GM12878 (cell line): ENCODE results near the gene CHN1. TPM values are rescaled to one million over a fixed set of nuclear protein-coding genes. Genes with fewer than 3 reads are reported as not detected.
A peak's percentile ranks its signal among the peaks of the same experiment; 100 is the strongest.

Source experiments
- ATAC-seq: fragments of 200-7000 bp; cut with Tn5 transposase; 3 replicates; pipeline ENCODE4 v1.9.1; 2020; ENCODE audit warnings: mild to moderate bottlenecking, moderate library complexity
- BruUV-seq: library from RNA; stranded (reverse); fragments of 400-500 nt; replicated peaks from 2 replicates; lab custom pipeline; 2021; lab: Mats Ljungman, UMichigan
- CTCF ChIA-PET: fragments of 300-600 bp; sonication (Branson Sonifier 250); formaldehyde crosslinking; extraction: SDS; loops from one replicate; lab custom pipeline; 2021; ENCODE audit warnings: inconsistent platforms; lab: Yijun Ruan, JAX
- POLR2A ChIA-PET: fragments of 350-600 bp; formaldehyde crosslinking; extraction: SDS; loops from one replicate; lab custom pipeline; 2021; ENCODE audit warnings: inconsistent platforms; lab: Charles Lee
- RAD21 ChIA-PET: fragments of 300-600 bp; sonication (Branson Sonifier 250); formaldehyde crosslinking; loops from one replicate; lab custom pipeline; 2023; ENCODE audit warnings: antibody characterized with exemption; ENCODE audit not compliant: unreplicated experiment; lab: Charles Lee
- SMC1A ChIA-PET: fragments of 300-600 bp; sonication (Branson Sonifier 250); formaldehyde crosslinking; loops from one replicate; lab custom pipeline; 2023; ENCODE audit not compliant: unreplicated experiment, uncharacterized antibody; lab: Charles Lee
- DNase-seq: peaks from one replicate; pipeline ENCODE4 v3.0.0-alpha.2; 2011; ENCODE audit warnings: low read depth, low spot score
- FAIRE-seq: peaks from 3 replicates; lab custom pipeline; 2011; peaks lifted over from hg19 to GRCh38; lab: Jason Lieb, UNC
- H2AFZ ChIP-seq: 2 replicates; pipeline ENCODE4 v1.6.0; 2011; ENCODE audit warnings: low read depth, low read length, control low read depth; ENCODE audit not compliant: control insufficient read depth
- H3K27ac ChIP-seq: 2 replicates; pipeline ENCODE4 v1.5.1; 2011; ENCODE audit warnings: control low read depth; ENCODE audit not compliant: control insufficient read depth, insufficient read depth
- H3K27me3 ChIP-seq, 2 experiments: replicated peaks in 1 of 2; 2 replicates each; pipeline versions ENCODE4 v1.6.0 to v1.6.1; 2011; ENCODE audit warnings: low read length in 1 of 2; ENCODE audit not compliant: control insufficient read depth in 2 of 2, insufficient read depth in 2 of 2
- H3K36me3 ChIP-seq, 2 experiments: 2 replicates each; pipeline ENCODE4 v1.5.1; 2011; ENCODE audit warnings: low read length in 1 of 2; ENCODE audit not compliant: control insufficient read depth in 2 of 2, insufficient read depth in 2 of 2
- H3K4me1 ChIP-seq: 2 replicates; pipeline ENCODE4 v1.6.1; 2011; ENCODE audit warnings: mild to moderate bottlenecking, low read length, moderate library complexity, mixed read lengths; ENCODE audit not compliant: control insufficient read depth, insufficient read depth
- H3K4me2 ChIP-seq: 2 replicates; pipeline ENCODE4 v1.6.0; 2011; ENCODE audit warnings: control low read depth; ENCODE audit not compliant: control insufficient read depth, insufficient read depth
- H3K4me3 ChIP-seq: fragments of 200-600 bp; sonication (generic); 2 replicates; pipeline ENCODE4 v1.5.1; 2016
- H3K79me2 ChIP-seq: 2 replicates; pipeline ENCODE4 v1.6.0; 2011; ENCODE audit warnings: low read length; ENCODE audit not compliant: control insufficient read depth, insufficient read depth
- H3K9ac ChIP-seq: 2 replicates; pipeline ENCODE4 v1.8.0; 2011; ENCODE audit warnings: low read length, control low read depth, mixed read lengths; ENCODE audit not compliant: control insufficient read depth, insufficient read depth
- H3K9me3 ChIP-seq: replicated peaks from 3 replicates; pipeline ENCODE4 v1.5.1; 2011; ENCODE audit warnings: mild to moderate bottlenecking, low read length; ENCODE audit not compliant: control insufficient read depth, insufficient read depth
- H4K20me1 ChIP-seq: 2 replicates; pipeline ENCODE4 v1.6.0; 2011; ENCODE audit not compliant: control insufficient read depth, insufficient read depth
- CREB1 ChIP-seq: IDR thresholded peaks from 2 replicates; pipeline ENCODE4 v1.6.1; 2012; ENCODE audit warnings: low read depth, mild to moderate bottlenecking, inconsistent platforms
- NR2F1 ChIP-seq: fragments of 450-650 bp; conservative IDR thresholded peaks from 2 replicates; pipeline ENCODE4 v1.6.1; 2017; ENCODE audit warnings: mild to moderate bottlenecking
- RELB ChIP-seq: fragments of 450-650 bp; IDR thresholded peaks from 2 replicates; pipeline ENCODE4 v1.6.1; 2017; ENCODE audit warnings: low read depth, mild to moderate bottlenecking, moderate library complexity
- WGBS: methylation state at CpG from one replicate; pipeline ENCODE4 v1.1.6; 2016; ENCODE audit warnings: low lambda C conversion rate; ENCODE audit not compliant: insufficient replicate concordance, insufficient coverage; ENCODE audit errors: missing lambda C conversion rate; 5-methylcytosine and 5-hydroxymethylcytosine counted together
- in situ Hi-C: fragments of 300-500 bp; cut with MboI; formaldehyde crosslinking; loops from 9 replicates; pipeline ENCODE4 v1.14.3; 2018; ENCODE audit warnings: mixed read lengths
- intact Hi-C: fragments of 100-400 bp; cut with micrococcal nuclease; formaldehyde crosslinking; loops from one replicate; pipeline ENCODE4 v1.14.2; 2022; ENCODE audit not compliant: unreplicated experiment
- polyA plus RNA-seq, 11 experiments: library from polyadenylated mRNA; depleted of rRNA in 4 of 11; unstranded in 6 of 11; stranded (reverse) in 5 of 11; fragments of >200 nt; fragmentation: Nextera tagmentation in 4 of 11; fragmentation: Illumina TruSeq in 1 of 11; extraction: Ambion mirVana in 4 of 11; extraction: Trizol in 1 of 11; gene quantifications; 1 replicate in 1 of 11; 2 replicates in 10 of 11; pipeline versions ENCODE4 v1.2.1 to v1.2.3, GENCODE V29; 2011 to 2016; ENCODE audit warnings: inconsistent platforms in 2 of 11, missing spikeins in 2 of 11, low read depth in 1 of 11
- total RNA-seq, 4 experiments: library from RNA; depleted of rRNA in 3 of 4; stranded (reverse); fragments of >200 nt in 3 of 4; fragmentation: Illumina TruSeq in 1 of 4; extraction: Trizol in 1 of 4; gene quantifications; 2 replicates each; pipeline versions ENCODE4 v1.2.1 to v1.2.3, GENCODE V29; 2013 to 2021

The CHN1 gene
- total and polyA plus RNA-seq, 10 of the 15 experiments (the other 5 are each of a cell fraction or from before 2014, with no cell fraction given): 0.18 to 0.92 (median 0.53) TPM; not detected in 1

GRCh38 chr2:174750923-174751441 lies 254.2 kb downstream of the CHN1 start (continued):
- TF ChIP-seq RELB: peak; percentile 76

DNA sequence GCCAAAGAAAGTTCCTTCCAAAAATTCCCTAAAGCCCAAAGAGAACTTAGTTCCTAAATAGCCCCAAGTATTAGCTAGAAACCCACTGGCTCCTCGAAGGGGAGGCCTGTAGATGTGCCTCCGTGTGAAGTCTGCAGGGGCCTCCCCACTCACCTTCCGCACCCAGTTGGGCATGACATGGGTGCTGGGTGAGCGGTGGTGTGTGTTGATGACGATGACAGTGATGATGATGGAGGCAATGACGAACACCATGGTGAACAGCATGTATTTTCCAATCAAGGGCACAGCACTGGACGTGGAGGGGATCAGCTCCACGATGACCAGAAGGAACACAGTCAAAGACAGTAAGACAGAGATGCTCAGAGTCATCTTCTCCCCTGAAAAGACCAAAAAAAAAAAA lies 255.4 kb downstream of the CHN1 start:
- FAIRE-seq (no peak), ATAC-seq (no peak), DNase-seq (no peak)
- Histone ChIP-seq H3K9me3 (no peaks in the 10 kb centered on the region), H3K4me3 (no peak overlapping the region), H3K79me2 (no peaks in the 10 kb centered on the region), H3K4me2 (no peak overlapping the region), H3K4me1 (peaks cover 24% of the 10 kb centered on the region), H3K36me3 (no peaks in the 10 kb centered on the region), H3K27me3 (no peaks in the 10 kb centered on the region; a peak in 2 of 4 replicates), H2AFZ (no peak overlapping the region), H3K9ac (no peak overlapping the region), H3K27ac (no peak overlapping the region), H4K20me1 (no peaks in the 10 kb centered on the region)
- BruUV-seq: no TSS peak
- in situ Hi-C loops: no loop called here
- CTCF ChIA-PET: interaction anchor here (0.6 to 3.3 kb wide), 42 partner anchors 10 to 1154 kb away, joined by 3 to 43 read pairs (median 4); partner anchors contain the start of gene CHRNA1
- intact Hi-C loops: loop anchor here (2.0 kb wide), 2 partner anchors 49 to 239 kb away; no protein-coding TSS in a partner anchor
- RAD21 ChIA-PET: interaction anchor here (1.0 to 3.1 kb wide), 13 partner anchors 12 to 1346 kb away, joined by 3 to 46 read pairs (median 5); partner anchors contain the start of gene CHRNA1
- POLR2A ChIA-PET: interaction anchor here (0.6 kb wide), 1 partner anchor 356 kb away, joined by 5 read pairs; no protein-coding TSS in a partner anchor
- TF ChIP-seq NR2F1: no peak
- TF ChIP-seq CREB1: peak; percentile 25; the same call in 1 of the 2 replicates
- SMC1A ChIA-PET: interaction anchor here (0.8 to 2.5 kb wide), 17 partner anchors 8 to 1347 kb away, joined by 3 to 26 read pairs (median 4); no protein-coding TSS in a partner anchor
- WGBS: 16% methylated on average over 8 of the region's 8 CpGs
